Measurements from ENCODE around the gene SEZ6. TPM values are rescaled to one million over a fixed set of nuclear protein-coding genes. Genes with fewer than 3 reads are reported as not detected.

SEZ6 gene
- total and polyA plus RNA-seq, 2 donors (not counting 1 experiment from before 2014, with no cell fraction given) = not detected

DNA sequence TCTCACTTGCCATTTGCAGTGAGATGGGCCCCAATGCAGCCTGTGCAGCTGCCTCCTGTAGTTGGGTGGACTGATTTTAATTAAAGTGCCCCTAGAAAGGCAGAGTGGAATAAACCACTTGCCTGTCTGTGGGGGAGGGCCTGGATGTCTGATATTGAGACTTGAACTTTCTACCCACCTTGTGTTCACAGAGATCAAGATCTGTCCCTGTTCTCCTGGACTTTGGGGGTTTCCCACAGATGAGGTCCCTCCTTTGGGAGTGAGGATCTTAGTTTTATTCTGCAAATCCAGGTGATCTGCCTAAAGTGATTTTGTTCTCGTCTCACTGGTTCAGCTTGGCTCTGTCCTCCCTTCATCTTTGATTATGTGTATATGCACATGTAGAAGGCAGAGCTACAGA lies 95.3 kb downstream of the SEZ6 start:
- Histone ChIP-seq H3K36me3 (ENCODE audit: control insufficient read depth, insufficient read depth, low read length) (peaks cover 42% of the 10 kb centered on the region), H3K27ac (ENCODE audit: insufficient read depth, low read length) (no peak overlapping the region), H3K4me3 (replicated peaks in 1 of 4; ENCODE audit: control extremely low read depth in 1 of 4, insufficient read depth in 1 of 4, low read depth in 3 of 4, low read length in 4 of 4) (no peak overlapping the region), H2AFZ (ENCODE audit: low read length) (no peak overlapping the region), H3K79me2 (ENCODE audit: control insufficient read depth, insufficient read depth, low read length) (no peaks in the 10 kb centered on the region), H3K27me3 (ENCODE audit: control insufficient read depth, insufficient read depth, low read length) (no peaks in the 10 kb centered on the region), H3K4me1 (ENCODE audit: control insufficient read depth, extremely low read depth, insufficient read depth, low read length) (peaks cover 16% of the 10 kb centered on the region), H4K20me1 (ENCODE audit: control insufficient read depth, extremely low read depth, insufficient read depth, low read length) (no peaks in the 10 kb centered on the region), H3K9me3 (ENCODE audit: control insufficient read depth, insufficient read depth, low read depth, low read length) (no peaks in the 10 kb centered on the region), H3K4me2 (ENCODE audit: extremely low read depth, insufficient read depth, low read length) (no peak overlapping the region), H3K9ac (ENCODE audit: insufficient read depth, low read length) (no peak overlapping the region)
- DNase-seq (ENCODE audit: low read depth in 2 of 2) = no peak
- TF ChIP-seq CTCF (conservative IDR thresholded peaks at IDR 0.05 in 1 of 2, IDR thresholded peaks at IDR 0.05 in 1 of 2; ENCODE audit: low read depth in 1 of 2, low read length in 2 of 2) = no peak
- no peak for TF ChIP-seq EZH2 (IDR thresholded peaks at IDR 0.05; ENCODE audit: low read length, missing control alignments)

GRCh38 chr17:28908640-28909167 lies 97.1 kb downstream of the SEZ6 start:
- Histone ChIP-seq H3K27me3 (ENCODE audit: control insufficient read depth, insufficient read depth, low read length) (no peaks in the 10 kb centered on the region), H3K36me3 (ENCODE audit: control insufficient read depth, insufficient read depth, low read length) (peaks cover 33% of the 10 kb centered on the region), H3K9ac (ENCODE audit: insufficient read depth, low read length) (no peak overlapping the region), H3K9me3 (ENCODE audit: control insufficient read depth, insufficient read depth, low read depth, low read length) (no peaks in the 10 kb centered on the region), H3K4me1 (ENCODE audit: control insufficient read depth, extremely low read depth, insufficient read depth, low read length) (peaks cover 16% of the 10 kb centered on the region), H4K20me1 (ENCODE audit: control insufficient read depth, extremely low read depth, insufficient read depth, low read length) (no peaks in the 10 kb centered on the region), H3K4me3 (replicated peaks in 1 of 4; ENCODE audit: control extremely low read depth in 1 of 4, insufficient read depth in 1 of 4, low read depth in 3 of 4, low read length in 4 of 4) (no peak overlapping the region), H3K27ac (ENCODE audit: insufficient read depth, low read length) (peak overlapping the region; percentile 51), H2AFZ (ENCODE audit: low read length) (no peak overlapping the region), H3K79me2 (ENCODE audit: control insufficient read depth, insufficient read depth, low read length) (no peaks in the 10 kb centered on the region), H3K4me2 (ENCODE audit: extremely low read depth, insufficient read depth, low read length) (no peak overlapping the region)
- DNase-seq (ENCODE audit: low read depth in 2 of 2) = peak; percentile 74 to 88
- TF ChIP-seq CTCF (conservative IDR thresholded peaks at IDR 0.05 in 1 of 2, IDR thresholded peaks at IDR 0.05 in 1 of 2; ENCODE audit: low read depth in 1 of 2, low read length in 2 of 2) (no peak), EZH2 (IDR thresholded peaks at IDR 0.05; ENCODE audit: low read length, missing control alignments) (no peak)

- DNase-seq (ENCODE audit: low read depth in 2 of 2) = peak in 1 of 2 donors; percentile 66
- H4K20me1 ChIP-seq (ENCODE audit: control insufficient read depth, extremely low read depth, insufficient read depth, low read length) = no peaks in the 10 kb centered on the region
- no peak overlapping the region for H3K4me2 ChIP-seq (ENCODE audit: extremely low read depth, insufficient read depth, low read length)
- H3K9ac ChIP-seq (ENCODE audit: insufficient read depth, low read length) = no peak overlapping the region
- H3K9me3 ChIP-seq (ENCODE audit: control insufficient read depth, insufficient read depth, low read depth, low read length) = no peaks in the 10 kb centered on the region
- H3K27ac ChIP-seq (ENCODE audit: insufficient read depth, low read length) = peak overlapping the region; percentile 51
- H3K27me3 ChIP-seq (ENCODE audit: control insufficient read depth, insufficient read depth, low read length) = no peaks in the 10 kb centered on the region
- no peak overlapping the region for H3K4me3 ChIP-seq (replicated peaks in 1 of 4; ENCODE audit: control extremely low read depth in 1 of 4, insufficient read depth in 1 of 4, low read depth in 3 of 4, low read length in 4 of 4)
- no peak overlapping the region for H2AFZ ChIP-seq (ENCODE audit: low read length)
- TF ChIP-seq EZH2 (IDR thresholded peaks at IDR 0.05; ENCODE audit: low read length, missing control alignments) = no peak
- no peak for TF ChIP-seq CTCF (conservative IDR thresholded peaks at IDR 0.05 in 1 of 2, IDR thresholded peaks at IDR 0.05 in 1 of 2; ENCODE audit: low read depth in 1 of 2, low read length in 2 of 2)
- H3K36me3 ChIP-seq (ENCODE audit: control insufficient read depth, insufficient read depth, low read length) = peaks cover 28% of the 10 kb centered on the region
- H3K79me2 ChIP-seq (ENCODE audit: control insufficient read depth, insufficient read depth, low read length) = no peaks in the 10 kb centered on the region
- peaks cover 19% of the 10 kb centered on the region for H3K4me1 ChIP-seq (ENCODE audit: control insufficient read depth, extremely low read depth, insufficient read depth, low read length)
Observed at GRCh38 chr17:28907709-28908475, 97.9 kb downstream of the SEZ6 start.
